ENCODE results near the gene NLRC5. TPM values are rescaled to one million over a fixed set of nuclear protein-coding genes. Genes with fewer than 3 reads are reported as not detected.

Gene NLRC5
- polyA plus RNA-seq, 10 donors, result 2.4 to 11.2 (median 4.9) TPM

DNA sequence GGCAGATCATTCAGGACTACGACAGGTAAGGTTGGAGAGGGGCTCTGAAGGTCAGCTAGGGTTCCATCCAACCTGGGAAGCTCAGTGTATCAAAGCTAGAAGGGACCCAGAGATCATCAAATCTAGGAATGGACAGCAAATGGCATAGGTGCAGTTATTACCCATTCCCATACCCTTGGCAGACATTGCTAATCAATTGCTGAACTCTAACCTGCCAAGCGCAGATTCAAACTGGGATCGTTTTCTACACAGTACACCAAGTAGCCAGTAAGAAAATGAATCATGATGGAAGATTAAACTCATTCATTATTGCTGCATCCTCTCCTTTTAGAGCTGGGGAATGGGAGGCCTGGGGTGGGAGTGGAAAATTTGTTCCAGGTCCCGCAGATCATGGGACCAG is 136.6 kb downstream of the NLRC5 start:
- DNase-seq, result no peak

DNA sequence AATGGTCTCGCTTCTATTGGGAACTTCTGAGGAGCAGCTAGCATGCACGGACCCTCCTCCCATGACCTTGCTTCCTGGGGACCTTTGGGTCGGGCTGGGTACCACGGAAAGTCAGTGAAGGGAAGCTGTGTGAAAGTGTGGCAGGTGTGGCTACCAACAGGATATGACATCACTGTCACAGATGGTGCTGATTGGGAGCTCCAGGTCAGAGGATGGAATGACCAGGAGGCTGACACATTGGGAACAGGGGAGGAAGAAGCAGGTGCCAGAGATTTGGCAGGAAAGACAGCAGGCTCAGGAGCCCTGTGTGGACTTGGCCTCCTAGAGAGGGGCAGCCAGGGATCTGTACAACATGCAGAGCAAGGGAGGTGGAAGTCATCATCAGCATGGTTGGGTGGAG is 137.1 kb downstream of the NLRC5 start:
- no peak for DNase-seq

DNA sequence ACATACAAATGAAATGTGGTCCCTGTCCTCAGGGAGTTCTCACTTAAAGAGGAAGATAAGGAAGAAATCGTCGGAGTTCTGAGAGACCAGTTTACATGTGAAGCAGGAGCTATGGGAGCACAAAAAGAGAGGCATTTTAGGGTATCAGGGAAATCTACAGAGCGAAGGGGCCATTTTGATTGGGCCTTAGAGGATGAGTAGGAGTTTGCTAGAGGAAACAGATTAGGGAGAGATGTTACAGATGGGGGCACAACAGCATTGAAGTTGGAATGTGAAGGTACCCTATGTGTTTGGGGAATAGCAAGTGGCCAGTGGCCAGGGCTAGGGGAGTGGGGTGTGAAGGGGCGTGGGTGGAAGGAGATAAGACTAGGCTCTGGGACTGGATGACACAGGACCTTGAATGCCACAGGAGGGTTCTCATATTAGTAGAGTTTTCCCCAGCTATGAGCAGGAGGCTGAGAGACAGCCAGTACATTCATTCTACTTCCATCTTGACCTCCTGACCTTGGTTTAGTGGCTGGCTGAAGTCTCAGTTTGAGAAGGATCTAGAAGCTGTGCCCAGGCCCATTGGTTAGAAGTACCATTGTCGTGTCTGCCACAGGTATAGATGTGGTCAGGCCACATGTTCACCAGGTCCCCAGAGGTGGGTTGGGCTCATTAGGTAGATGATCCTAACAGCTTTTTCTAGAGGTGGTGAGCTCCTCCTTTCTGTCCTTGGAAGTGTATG is 137.8 kb downstream of the NLRC5 start:
- no peak for DNase-seq

DNA sequence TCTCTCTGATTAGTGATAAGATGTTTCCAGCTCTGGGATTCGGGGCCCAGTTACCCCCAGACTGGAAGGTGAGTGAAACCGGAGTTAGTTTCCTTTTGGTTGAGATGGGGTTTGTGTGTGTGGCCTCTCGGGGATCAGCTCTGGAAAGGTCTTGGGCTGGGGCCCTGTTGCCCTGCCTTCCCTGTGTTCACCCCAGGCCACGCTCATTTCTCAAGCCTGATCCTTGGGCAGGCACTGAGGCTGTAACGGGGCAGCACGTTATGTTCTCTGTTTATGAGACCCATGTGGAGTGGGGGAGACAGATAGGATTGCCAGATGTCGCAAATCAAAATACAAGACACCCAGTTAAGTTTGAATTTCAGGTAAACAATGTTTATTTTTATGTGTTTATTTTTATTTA is 138.5 kb downstream of the NLRC5 start:
- DNase-seq, result no peak

DNA sequence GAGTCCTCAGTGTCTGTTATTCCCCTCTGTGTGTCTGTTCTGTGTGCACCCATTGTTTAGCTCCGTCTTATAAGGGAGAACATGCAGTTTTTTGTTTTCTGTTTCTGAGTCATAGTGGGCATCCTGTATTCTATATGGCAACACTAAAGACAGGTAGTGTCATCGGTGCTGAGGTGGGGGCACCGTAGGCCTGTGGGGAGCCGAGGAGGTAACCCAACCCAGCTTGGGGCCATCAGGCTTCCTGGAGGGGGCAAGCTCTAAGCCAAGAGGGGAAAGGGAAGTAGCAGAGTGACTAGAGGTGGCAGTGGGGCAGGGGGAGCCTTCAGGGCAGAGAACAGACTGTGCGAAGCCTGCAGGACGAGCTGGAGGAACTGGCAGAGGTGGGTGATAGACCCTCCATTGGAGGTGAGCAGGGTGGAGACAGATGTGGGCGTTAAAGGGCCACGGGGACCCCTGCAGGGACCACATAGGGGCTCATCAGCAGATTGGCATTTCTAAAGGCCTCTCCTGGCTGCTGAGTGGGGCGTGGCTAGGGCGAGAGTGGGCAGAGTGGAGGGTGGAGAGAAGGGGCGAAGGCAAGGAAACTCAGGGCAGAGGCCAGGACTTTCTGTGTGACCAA is 139.5 kb downstream of the NLRC5 start:
- no peak for DNase-seq

DNA sequence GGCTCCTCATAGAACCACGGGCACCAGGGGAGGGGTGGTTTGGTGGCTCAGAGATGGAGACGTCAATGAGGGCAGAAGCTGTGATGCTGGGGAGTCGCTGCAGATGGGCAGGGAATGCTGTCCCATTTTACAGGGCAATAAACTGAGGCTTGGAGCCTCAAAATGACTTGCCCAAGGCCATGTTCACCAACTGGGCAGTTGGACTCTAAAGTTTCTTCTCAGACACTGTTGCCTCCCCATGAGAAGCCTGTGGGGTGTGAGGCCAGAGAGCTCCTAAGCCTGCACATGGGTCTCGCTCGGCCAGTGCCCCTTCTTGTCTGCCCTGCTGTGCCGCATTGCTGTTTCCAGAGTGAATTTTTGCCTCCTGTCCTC is 141.6 kb downstream of the NLRC5 start:
- DNase-seq, result no peak

DNA sequence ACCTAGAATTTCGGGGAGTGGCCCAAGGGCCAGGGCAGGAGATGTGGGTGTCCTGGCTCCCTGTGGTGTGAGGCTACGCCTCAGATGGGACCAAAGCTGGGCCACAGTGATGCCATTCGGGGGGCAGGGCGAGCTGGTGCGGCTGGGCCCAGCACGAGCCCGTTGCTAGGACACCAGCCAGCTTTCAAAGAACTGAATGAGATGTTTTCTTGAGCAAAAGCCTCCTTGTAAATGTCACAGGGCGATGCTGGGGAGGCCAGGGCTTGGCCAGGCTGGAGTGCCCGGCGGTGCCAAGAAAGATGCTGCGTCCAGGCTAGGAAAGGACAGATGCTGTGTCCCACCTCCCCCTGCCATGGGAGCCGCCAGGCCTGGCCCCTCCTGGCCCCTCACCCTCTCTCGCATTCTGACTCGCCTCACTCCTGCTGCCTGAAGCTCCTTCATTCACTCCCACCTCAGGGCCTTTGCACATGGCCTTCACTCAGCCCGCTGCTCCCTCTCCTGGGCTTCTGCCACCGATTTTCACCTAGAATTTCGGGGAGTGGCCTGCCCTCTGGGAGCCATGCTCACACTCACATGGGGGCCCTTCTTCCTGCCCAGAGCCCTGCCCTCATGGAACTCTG is 142.1 kb downstream of the NLRC5 start:
- DNase-seq, result no peak

DNA sequence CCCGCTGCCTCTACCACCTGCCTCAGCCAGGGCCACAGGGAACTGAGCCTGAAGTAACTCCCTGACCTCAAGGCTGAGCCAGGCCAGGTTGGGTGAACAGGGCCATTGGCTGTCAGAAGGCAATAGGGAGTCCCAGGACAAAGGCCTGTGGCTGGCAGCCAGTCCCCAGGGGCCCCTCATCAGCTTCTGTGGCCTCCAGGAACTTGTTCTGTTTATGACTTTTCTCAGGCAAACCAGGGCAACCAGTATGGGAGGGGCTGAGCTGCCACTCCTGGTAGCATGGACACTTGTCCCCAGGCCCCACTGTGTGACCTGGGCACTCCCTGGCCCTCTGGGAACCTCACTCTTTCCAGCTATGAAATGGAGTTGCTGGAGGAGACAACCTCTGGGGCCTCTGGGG is 143.1 kb downstream of the NLRC5 start:
- no peak for DNase-seq

DNA sequence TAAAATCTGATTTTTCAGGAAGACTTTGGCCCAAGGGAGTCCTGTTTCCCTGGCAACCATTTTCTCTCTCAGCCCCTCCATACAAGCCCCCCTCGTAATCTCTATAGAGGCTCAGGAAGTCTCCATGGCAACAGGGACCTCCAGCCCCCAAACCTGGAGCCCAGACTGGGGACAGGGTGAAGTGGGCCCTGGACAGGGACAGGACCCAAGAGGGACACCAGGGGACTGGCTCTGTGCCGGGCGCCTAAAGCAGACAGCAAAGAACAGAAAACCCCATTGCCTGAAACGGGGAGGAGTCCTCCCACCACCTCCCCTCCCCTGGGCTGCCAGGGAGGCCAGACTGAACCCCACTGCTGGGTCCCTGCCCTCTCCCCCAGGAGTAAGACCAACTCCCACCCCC is 143.7 kb downstream of the NLRC5 start:
- DNase-seq, result no peak

Other genes starting within 250 kb of the NLRC5 start
- under 1 TPM in 3 of 10 donors, not detected in 7; 0.05 to 0.11 (median 0.10) TPM for gene SLC12A3, start 124.3 kb upstream of the NLRC5 start, polyA plus RNA-seq (ENCODE audit: insufficient read length in 10 of 10)
- gene HERPUD1, start 57.4 kb upstream of the NLRC5 start, polyA plus RNA-seq (ENCODE audit: insufficient read length in 10 of 10), result 10 to 100 TPM; 62.5 to 98.4 (median 72.7) TPM
- gene CETP, start 27.6 kb upstream of the NLRC5 start, polyA plus RNA-seq (ENCODE audit: insufficient read length in 10 of 10), result 10 to 100 TPM in 3 of 10 donors, 1 to 10 TPM in 7; 5.0 to 10.3 (median 6.9) TPM
- 10 to 100 TPM; 24.0 to 35.2 (median 25.8) TPM for gene CPNE2, start 103.0 kb downstream of the NLRC5 start, polyA plus RNA-seq (ENCODE audit: insufficient read length in 10 of 10)
- gene PSME3IP1, start 196.5 kb downstream of the NLRC5 start, polyA plus RNA-seq (ENCODE audit: insufficient read length in 10 of 10), result 10 to 100 TPM; 42.9 to 71.2 (median 56.2) TPM
- 10 to 100 TPM; 21.6 to 30.1 (median 25.2) TPM for gene RSPRY1, start 196.8 kb downstream of the NLRC5 start, polyA plus RNA-seq (ENCODE audit: insufficient read length in 10 of 10)

Data from muscle of back (tissue), 11 donors.